GM19468 (cell line): Measurements from ENCODE around the gene MIPOL1.
"Not testable (repeated sequence)": the region's sequence is repeated elsewhere in the genome, so short reads cannot be mapped to it uniquely, and the experiment has no call there.

ENCODE experiments used
- ATAC-seq: cut with Tn5 transposase; IDR thresholded peaks from one replicate; pipeline ENCODE4 v1.9.1; 2021; ENCODE audit warnings: mild to moderate bottlenecking, moderate library complexity, moderate number of reproducible peaks; ENCODE audit not compliant: unreplicated experiment; ENCODE audit errors: extremely low read depth

The MIPOL1 gene

GRCh38 chr14:37376944-37377609, 179.3 kb downstream of the MIPOL1 start:
- no peak for ATAC-seq

- ATAC-seq: no peak
Measured at GRCh38 chr14:37384870-37385596, 187.3 kb downstream of the MIPOL1 start.

- not testable (repeated sequence) for ATAC-seq
Measured at GRCh38 chr14:37397157-37397940, 199.6 kb downstream of the MIPOL1 start.

- no peak for ATAC-seq
Measured at GRCh38 chr14:37397941-37398215, 200.1 kb downstream of the MIPOL1 start.

- no peak for ATAC-seq
Measured at GRCh38 chr14:37399517-37399916, 201.8 kb downstream of the MIPOL1 start.

- ATAC-seq: no peak
Measured at GRCh38 chr14:37401093-37401492, 203.4 kb downstream of the MIPOL1 start.

GRCh38 chr14:37403626-37404025, 205.9 kb downstream of the MIPOL1 start:
- ATAC-seq: no peak

- ATAC-seq: no peak
Measured at GRCh38 chr14:37406095-37406494, 208.4 kb downstream of the MIPOL1 start.

GRCh38 chr14:37411079-37411735, 213.5 kb downstream of the MIPOL1 start:
- ATAC-seq: no peak

- ATAC-seq: no peak
Measured at GRCh38 chr14:37413050-37413449, 215.3 kb downstream of the MIPOL1 start.

GRCh38 chr14:37413504-37414003, 215.8 kb downstream of the MIPOL1 start:
- no peak for ATAC-seq

GRCh38 chr14:37416264-37416663, 218.5 kb downstream of the MIPOL1 start:
- no peak for ATAC-seq

GRCh38 chr14:37417151-37417550, 219.4 kb downstream of the MIPOL1 start:
- ATAC-seq: no peak

- ATAC-seq: no peak
Measured at GRCh38 chr14:37417833-37418232, 220.1 kb downstream of the MIPOL1 start.

GRCh38 chr14:37420622-37421021, 222.9 kb downstream of the MIPOL1 start:
- ATAC-seq: no peak

- no peak for ATAC-seq
Measured at GRCh38 chr14:37422319-37422718, 224.6 kb downstream of the MIPOL1 start.

GRCh38 chr14:37422748-37423147, 225.0 kb downstream of the MIPOL1 start:
- no peak for ATAC-seq

- no peak for ATAC-seq
Measured at GRCh38 chr14:37428954-37429353, 231.2 kb downstream of the MIPOL1 start.

GRCh38 chr14:37429618-37430017, 231.9 kb downstream of the MIPOL1 start:
- ATAC-seq: no peak

GRCh38 chr14:37434867-37435266, 237.1 kb downstream of the MIPOL1 start:
- ATAC-seq: no peak

- no peak for ATAC-seq
Measured at GRCh38 chr14:37436519-37436918, 238.8 kb downstream of the MIPOL1 start.
